Measurements from ENCODE around the gene PGAP6.

The PGAP6 gene

GRCh38 chr16:401468-402348 lies 19.9 kb upstream of the PGAP6 start, which contains the start of gene DECR2:
Gene DECR2, plus strand, starts transcription at chr16:401885. Its CDS starts 79 bp downstream, at chr16:401964.
- DNase-seq (ENCODE audit: low read depth), result peak; percentile 74
- TF ChIP-seq CTCF (IDR thresholded peaks at IDR 0.05; ENCODE audit: low read depth, low read length, missing control alignments), result peak; percentile 38
- peak within 1 kb of the TSS; percentile 73 for H3K4me3 ChIP-seq (ENCODE audit: low read depth, low read length)
- in situ Hi-C loops (cut with HindIII; ENCODE audit: low sequenced_read_pairs), result no loop called here

- in situ Hi-C loops (cut with HindIII; ENCODE audit: low sequenced_read_pairs), result no loop called here
- TF ChIP-seq CTCF (IDR thresholded peaks at IDR 0.05; ENCODE audit: low read depth, low read length, missing control alignments), result no peak
- DNase-seq (ENCODE audit: low read depth), result no peak
- H3K4me3 ChIP-seq (ENCODE audit: low read depth, low read length), result peak overlapping the region; percentile 73
These were observed 18.3 kb upstream of the PGAP6 start for GRCh38 chr16:400061-400591.

GRCh38 chr16:399340-400019 lies 17.7 kb upstream of the PGAP6 start:
- H3K4me3 ChIP-seq (ENCODE audit: low read depth, low read length), result no peak overlapping the region
- in situ Hi-C loops (cut with HindIII; ENCODE audit: low sequenced_read_pairs), result no loop called here
- no peak for DNase-seq (ENCODE audit: low read depth)
- TF ChIP-seq CTCF (IDR thresholded peaks at IDR 0.05; ENCODE audit: low read depth, low read length, missing control alignments), result no peak

GRCh38 chr16:398561-399339 lies 17.0 kb upstream of the PGAP6 start:
- in situ Hi-C loops (cut with HindIII; ENCODE audit: low sequenced_read_pairs), result no loop called here
- no peak for DNase-seq (ENCODE audit: low read depth)
- no peak for TF ChIP-seq CTCF (IDR thresholded peaks at IDR 0.05; ENCODE audit: low read depth, low read length, missing control alignments)
- no peak overlapping the region for H3K4me3 ChIP-seq (ENCODE audit: low read depth, low read length)

- peak overlapping the region; percentile 10 for H3K4me3 ChIP-seq (ENCODE audit: low read depth, low read length)
- DNase-seq (ENCODE audit: low read depth), result peak; percentile 24
These were observed 16.1 kb upstream of the PGAP6 start for GRCh38 chr16:397736-398332.

More at GRCh38 chr16:397736-398332, 16.1 kb upstream of the PGAP6 start:
- in situ Hi-C loops (cut with HindIII; ENCODE audit: low sequenced_read_pairs), result no loop called here
- TF ChIP-seq CTCF (IDR thresholded peaks at IDR 0.05; ENCODE audit: low read depth, low read length, missing control alignments), result peak; percentile 43
